ENCODE results near the gene KLHL22.
"Not testable (repeated sequence)": the region's sequence is repeated elsewhere in the genome, so short reads cannot be mapped to it uniquely, and the experiment has no call there.

KLHL22 gene

DNA sequence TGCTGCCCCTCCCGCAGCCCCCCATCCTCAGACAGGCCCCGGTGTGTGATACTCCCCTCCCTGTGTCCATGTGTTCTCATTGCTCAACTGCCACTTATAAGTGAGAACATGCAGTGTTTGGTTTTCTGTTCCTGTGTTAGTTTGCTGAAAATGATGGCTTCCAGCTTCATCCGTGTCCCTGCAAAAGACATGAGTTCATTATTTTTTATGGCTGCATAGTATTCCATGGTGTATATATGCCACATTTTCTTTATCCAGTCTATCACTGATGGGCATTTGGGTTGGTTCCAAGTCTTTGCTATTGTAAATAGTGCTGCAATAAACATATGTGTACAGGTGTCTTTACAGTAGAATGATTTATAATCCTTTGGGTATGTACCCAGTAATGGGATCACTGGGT is 80.4 kb downstream of the KLHL22 start:
- DNase-seq: not testable (repeated sequence)

DNA sequence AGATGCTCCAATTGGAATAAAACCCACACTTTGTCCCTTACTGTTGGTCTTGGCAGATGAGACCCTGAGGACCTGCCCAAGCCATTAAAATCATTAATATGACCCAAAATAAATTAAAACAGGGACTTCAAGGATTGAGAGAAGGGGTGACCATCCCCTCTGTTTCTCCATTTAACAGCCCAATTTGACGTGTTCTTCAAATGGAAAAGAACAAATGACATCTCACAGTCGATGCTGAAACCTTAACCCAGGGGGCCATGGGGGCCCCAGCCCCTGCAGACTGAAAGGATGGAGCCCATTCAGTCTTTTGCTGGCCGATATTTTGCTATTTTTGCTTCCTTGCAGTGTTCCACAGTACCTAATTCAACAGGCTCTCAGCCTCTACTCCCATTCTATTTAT is 81.1 kb downstream of the KLHL22 start:
- no peak for DNase-seq

DNA sequence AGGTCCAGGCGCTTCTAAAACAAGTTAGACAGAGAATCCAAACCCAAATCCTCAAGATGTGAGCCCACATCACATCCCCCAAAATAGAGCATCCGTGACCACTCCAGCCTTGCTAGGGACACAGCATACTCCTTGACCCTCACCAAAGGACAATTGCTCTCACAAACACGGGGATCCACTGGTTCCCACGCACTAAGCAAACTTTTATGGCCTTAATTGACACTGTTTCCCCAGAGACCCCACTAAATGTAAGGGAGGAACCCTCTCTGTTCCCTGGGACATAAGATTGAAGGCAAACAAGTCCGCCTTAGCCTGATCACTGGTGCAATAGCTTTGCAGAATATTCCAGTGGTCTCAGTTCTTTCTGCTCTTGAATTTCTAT is 81.5 kb downstream of the KLHL22 start:
- no peak for DNase-seq

- no peak for DNase-seq
These were observed 82.2 kb downstream of the KLHL22 start for GRCh38 chr22:20413217-20414058.

GRCh38 chr22:20412474-20413216 is 83.0 kb downstream of the KLHL22 start:
- no peak for DNase-seq

GRCh38 chr22:20409385-20409784 is 86.2 kb downstream of the KLHL22 start:
- not testable (repeated sequence) for DNase-seq

- no peak for DNase-seq
These were observed 86.7 kb downstream of the KLHL22 start for GRCh38 chr22:20408891-20409290.

DNA sequence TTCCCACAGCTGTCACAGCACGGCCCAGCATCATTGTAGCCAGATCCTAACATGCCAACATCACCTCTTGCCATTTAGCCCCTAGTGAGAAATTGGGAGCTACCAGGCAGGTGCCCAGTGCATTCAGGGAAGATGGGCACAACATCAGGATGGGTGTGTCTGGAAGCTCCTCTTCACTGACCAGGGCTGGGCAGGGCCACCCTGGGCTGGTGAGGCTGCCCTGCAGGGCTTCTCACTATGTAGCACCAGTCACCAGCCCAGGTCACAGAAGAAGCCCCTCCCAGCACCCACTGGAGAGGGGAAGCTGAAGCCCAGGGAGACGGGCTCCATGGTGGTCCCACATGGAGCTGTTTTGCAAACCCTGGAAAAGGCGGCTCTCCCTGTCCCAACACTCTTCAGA is 87.8 kb downstream of the KLHL22 start:
- no peak for DNase-seq

DNA sequence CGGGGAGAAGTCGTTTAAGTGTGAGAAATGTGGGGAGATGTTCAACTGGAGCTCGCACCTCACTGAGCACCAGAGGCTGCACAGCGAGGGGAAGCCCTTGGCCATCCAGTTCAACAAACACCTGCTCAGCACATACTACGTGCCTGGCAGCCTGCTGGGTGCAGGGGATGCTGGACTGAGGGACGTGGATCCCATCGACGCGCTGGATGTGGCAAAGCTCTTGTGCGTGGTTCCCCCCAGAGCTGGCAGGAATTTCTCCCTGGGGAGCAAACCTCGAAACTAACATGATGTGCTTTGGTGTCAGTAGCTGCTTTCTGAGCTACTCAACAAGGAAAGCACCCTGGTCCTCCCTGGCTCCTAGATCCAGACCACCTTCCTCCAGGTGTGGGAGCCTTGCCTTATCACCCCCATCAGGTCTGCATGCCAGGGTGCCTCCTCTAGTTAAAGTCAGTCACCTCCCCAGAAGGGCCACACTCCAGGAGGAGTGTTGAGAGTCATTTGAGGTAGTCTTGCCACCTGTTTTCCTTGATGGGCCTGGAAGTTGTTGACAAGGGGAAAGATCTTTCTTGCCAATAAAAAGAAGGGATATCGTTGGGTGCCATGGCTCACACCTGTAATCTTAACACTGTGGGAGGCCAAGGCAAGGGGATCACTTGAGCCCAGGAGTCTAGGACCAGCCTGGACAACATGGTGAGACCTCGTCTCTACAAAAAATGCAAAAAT is 88.7 kb downstream of the KLHL22 start:
- no peak for DNase-seq

- DNase-seq: no peak
These were observed 89.5 kb downstream of the KLHL22 start for GRCh38 chr22:20405931-20406685.

DNA sequence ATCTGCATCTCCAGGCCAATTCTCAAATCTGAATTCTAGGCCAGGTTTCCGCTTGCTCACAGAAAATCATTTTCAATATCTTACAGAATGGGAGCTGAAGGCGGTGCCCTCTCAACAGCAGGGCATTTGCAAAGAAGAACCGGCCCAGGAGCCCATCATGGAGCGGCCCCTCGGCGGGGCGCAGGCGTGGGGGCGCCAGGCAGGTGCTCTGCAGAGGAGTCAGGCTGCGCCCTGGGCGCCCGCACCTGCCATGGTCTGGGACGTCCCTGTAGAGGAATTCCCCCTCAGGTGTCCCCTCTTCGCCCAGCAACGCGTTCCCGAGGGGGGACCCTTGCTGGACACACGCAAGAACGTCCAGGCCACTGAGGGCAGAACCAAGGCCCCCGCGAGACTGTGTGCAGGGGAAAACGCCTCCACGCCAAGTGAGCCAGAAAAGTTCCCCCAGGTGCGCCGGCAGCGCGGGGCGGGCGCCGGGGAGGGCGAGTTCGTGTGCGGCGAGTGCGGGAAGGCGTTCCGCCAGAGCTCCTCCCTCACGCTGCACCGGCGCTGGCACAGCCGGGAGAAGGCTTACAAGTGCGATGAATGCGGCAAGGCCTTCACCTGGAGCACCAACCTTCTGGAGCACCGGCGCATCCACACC is 90.2 kb downstream of the KLHL22 start:
- no peak for DNase-seq

GRCh38 chr22:20404881-20405280 is 90.7 kb downstream of the KLHL22 start:
- DNase-seq: no peak

DNA sequence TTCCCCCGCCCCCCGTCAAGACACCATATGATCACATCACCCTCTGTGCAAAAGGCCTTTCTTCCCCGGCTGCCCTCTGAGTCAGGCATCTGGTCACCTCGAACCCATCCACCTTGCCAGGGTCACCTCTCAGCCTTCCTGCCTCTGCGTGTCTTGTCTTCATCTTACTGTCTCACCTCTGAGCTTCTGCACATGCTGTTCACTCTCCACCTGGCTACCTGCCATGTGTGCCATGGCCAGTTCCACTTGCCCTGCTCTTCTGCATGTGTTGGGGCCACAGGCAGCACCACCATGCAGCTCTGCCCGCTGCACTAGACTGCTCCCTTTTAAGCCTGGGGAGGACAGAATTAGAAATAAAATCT is 91.8 kb downstream of the KLHL22 start:
- DNase-seq: no peak

DNA sequence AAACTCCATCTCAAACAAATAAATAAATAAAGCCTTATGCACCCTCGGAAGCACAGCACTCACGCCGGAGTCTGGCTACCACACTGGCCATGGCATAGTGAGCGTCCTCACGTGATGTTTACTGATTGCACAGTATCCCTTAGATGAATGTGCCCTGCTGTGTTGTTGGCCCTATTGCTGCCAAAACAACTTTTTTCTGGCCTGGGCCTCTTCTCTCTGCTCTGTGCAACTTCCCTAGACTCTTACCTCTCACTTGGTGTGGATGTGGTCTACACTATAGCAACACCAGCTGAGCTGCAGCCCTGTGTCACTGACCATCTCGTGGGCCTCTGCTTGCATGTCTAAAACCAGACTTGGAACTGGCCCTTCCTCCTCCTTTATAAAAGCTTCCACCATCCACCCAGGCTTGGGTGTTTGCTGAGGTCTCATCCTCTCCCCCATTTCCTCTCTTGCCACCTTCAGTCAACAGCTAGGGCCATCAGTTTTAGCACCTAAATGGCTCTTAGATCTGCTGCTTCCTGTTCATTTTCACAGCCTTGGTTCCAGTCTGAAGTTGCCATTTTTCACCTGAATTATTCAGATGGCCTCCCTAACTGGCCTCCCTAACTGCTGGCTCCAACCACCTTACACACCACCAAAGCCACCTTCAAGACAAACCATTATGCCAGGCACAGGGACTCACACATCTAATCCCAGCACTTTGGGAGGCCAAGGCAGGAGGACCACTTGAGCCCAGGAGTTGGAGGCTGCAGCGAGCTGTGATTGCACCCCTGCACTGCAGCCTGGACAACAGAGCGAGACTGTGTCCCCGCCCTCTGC is 92.4 kb downstream of the KLHL22 start:
- no peak for DNase-seq

DNA sequence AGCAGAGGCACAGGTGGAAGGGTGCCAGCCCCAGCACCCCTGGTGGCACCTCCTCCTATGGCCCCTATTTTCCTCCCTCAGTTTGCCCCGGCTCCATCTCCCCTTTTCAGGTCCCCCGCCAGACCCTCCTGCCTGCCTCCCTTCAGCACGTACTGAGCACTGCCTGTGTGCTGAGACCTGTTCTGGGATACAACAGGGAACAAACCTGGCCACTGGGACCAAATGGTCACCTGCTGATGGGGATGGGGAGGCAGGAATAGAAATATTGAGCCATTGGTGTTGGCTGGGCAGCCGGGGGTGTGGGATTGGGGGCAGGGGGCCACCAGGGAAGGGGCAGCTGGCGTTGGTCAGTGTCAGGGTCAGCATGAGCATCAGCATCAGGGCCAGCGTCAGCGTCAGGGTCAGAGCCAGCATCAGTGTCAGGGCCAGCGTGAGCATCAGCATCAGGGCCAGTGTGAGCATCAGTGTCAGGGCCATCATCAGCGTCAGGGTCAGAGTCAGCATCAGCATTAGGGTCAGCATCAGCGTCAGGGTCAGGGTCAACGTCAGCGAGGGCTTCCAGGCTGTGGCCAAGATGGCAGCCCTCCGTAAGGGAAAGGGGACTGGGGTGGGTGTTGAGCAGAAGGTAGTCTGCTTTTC is 94.1 kb downstream of the KLHL22 start:
- no peak for DNase-seq

GRCh38 chr22:20400606-20401375 is 94.8 kb downstream of the KLHL22 start:
- DNase-seq: no peak

DNA sequence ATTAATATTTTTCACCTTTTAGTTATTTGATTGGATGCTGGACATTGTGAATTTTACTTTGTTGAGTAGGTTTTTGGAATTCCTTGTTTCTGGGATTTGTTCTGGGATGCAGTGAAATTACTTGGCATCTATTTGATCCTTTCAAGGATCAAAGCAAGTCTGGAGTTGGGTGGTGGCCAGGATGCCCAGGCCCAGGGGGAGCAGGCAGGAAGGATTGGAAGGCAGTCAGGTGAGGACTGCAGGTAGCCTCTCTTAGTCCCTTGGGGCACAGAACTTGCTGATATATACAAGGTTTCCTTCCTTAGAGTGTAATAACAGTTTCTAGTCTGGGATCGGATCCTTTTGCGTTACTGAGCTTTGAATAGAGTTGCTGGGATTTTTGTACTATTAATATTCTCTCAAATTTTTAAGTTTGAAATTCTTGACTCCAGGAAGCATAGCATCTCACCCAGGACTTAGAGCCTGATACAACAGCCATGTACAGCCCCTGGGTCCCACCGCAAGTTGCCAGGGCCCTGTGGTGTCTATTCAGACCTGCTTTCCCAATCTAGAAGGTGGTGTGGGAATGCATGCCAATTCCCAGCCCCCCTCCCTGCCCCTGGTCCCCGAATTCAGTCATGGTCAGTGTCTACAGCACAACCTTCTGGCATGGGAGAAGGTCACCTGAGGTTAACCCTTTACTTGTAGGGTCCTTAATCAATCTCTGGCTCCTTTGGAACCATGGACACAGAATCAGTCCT is 95.6 kb downstream of the KLHL22 start:
- DNase-seq: no peak

GRCh38 chr22:20398420-20398819 is 97.2 kb downstream of the KLHL22 start:
- DNase-seq: no peak

- DNase-seq: no peak
These were observed 98.1 kb downstream of the KLHL22 start for GRCh38 chr22:20397498-20397897.

DNA sequence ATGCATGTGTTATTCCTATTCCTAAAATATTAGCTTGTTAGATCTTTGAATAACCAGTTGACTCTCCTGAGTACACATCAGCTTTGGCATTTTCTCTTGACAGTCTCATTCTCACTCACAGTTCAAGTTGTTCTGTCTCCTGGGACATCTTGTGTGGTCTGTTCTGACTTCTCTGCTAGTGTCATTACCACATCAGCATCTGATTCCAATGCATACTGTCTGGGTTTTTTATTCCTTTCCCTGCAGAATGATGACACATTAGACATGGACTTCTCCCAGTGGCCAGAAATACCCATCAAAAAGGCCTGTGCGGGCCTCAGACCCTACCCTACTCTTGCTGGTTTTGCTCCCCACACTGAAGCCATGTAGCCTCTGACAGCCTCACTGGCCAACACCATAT is 99.0 kb downstream of the KLHL22 start:
- no peak for DNase-seq

Data from CD4-positive, alpha-beta T cell treated with Interleukin-15 for 1 hour (primary cell).